Fibroblast of lung (primary cell): ENCODE data around the gene ATG4D.

Experiments
- CTCF ChIP-seq, 2 donors: IDR thresholded peaks in 1 of 2; conservative IDR thresholded peaks in 1 of 2; 1 replicate in 1 of 2; 2 replicates in 1 of 2; pipeline ENCODE4 v1.5.1; 2011 to 2012; ENCODE audit warnings: low read length in 2 of 2, control low read depth in 1 of 2, inconsistent platforms in 1 of 2, low read depth in 1 of 2, mild to moderate bottlenecking in 1 of 2
- EZH2 ChIP-seq: IDR thresholded peaks from 2 replicates; pipeline ENCODE4 v1.5.1; 2012; ENCODE audit warnings: low read length, control low read depth, mild to moderate bottlenecking; ENCODE audit errors: missing control alignments

GRCh38 chr19:10502524-10503001 lies 41.1 kb upstream of the ATG4D start:
- TF ChIP-seq CTCF (conservative IDR thresholded peaks at IDR 0.05 in 1 of 2, IDR thresholded peaks at IDR 0.05 in 1 of 2; ENCODE audit: low read depth in 1 of 2, low read length in 2 of 2) (no peak), EZH2 (no peak)
